Umbilical cord (tissue), 2 donors: ENCODE results near the gene MDM2. TPM values are rescaled to one million over a fixed set of nuclear protein-coding genes. Genes with fewer than 3 reads are reported as not detected.
A peak's percentile ranks its signal among the peaks of the same experiment; 100 is the strongest.

ENCODE experiments used
- DNase-seq: peaks from one replicate; pipeline ENCODE4 v3.0.0-alpha.2; 2015; ENCODE audit warnings: low spot score
- total RNA-seq: library from RNA; depleted of rRNA; stranded (reverse); fragments of >200 nt; gene quantifications from one replicate; pipeline ENCODE4 v1.2.3, GENCODE V29; 2014; ENCODE audit warnings: low replicate concordance; ENCODE audit not compliant: insufficient read depth

The MDM2 gene
- total RNA-seq, 1 donor from 2014 or later = 52.5 TPM

DNA sequence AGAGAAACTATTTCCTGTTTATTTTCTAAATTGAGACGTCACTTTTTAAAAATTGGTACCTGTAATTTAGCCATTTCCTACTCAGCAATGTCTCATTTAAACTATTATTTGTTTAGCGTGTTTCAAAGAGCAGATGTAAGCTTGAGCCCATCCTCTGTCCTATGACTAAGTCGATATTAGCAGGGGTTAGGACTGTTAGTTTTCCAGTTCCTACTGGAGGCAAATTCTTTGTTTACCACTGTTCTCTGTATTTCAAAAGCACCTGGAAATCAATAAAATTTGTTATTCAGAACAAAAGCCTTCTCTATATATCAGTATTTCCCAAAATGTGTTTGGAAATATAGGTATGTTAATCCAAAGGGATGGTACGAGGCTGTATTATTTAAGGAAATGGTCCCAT is 42.4 kb downstream of the MDM2 start:
- DNase-seq = no peak

DNA sequence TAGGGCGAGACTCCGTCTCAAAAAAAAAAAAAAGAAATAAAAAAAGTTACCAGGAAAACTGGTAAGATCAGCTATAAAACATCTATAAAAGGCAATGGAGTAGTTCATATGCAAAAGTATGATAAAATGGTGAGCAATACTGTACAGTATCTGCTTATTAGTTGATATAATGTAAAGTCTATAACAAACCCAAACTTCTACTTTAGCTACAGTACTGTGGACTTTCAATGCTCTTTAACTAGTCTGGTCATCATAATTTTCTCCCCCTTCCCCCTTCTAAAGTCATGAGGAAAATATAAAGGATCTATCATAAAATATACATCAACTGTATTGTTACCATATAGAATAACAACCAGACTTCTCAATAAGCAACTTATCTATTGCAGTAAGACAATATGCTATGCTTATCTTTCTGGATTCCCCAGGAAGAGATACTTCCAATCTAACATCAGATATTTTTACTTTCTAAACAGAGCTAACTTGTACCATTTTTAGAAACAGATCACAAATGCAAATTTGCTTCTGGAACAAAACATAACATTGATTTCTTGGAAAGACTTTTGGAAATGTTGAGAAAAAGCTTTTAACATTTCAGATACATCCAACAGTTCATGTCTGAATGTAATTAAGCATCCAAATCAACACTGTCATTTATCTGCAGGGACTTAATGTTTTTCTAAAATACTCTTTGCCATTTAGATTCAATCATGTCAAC is 43.8 kb downstream of the MDM2 start:
- DNase-seq = no peak

DNA sequence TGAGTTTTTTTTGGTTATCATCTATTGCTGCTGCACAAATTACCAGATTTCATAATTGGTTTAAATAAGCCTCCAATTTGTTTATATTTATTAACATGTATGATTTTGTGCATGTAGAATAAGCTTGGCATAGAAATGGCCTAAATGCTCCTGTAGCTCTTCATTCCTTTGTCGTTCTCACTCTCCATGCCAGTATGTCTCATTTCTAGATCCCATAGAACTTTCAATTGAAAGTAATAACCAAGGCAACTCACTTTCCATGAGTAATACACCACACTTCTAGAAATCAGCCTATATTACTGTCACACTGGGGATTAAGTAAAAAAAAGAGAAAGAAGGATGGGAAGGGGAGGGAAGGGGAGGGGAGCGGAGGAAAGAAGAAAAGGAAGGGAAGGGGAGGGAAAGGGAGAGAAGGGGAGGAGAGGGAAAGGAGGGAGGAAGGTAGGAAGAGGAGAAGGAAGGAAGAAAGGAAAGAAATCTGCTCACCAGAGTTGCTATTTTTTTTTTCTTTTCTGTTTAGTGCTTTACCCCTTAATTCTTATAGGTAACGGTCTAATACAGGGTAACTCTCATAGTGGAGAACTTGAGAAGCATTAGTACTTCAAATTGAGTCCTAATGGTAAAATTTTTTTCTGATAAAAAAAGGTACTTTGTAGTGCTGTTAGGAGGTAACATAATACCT is 45.6 kb downstream of the MDM2 start:
- DNase-seq = no peak

DNA sequence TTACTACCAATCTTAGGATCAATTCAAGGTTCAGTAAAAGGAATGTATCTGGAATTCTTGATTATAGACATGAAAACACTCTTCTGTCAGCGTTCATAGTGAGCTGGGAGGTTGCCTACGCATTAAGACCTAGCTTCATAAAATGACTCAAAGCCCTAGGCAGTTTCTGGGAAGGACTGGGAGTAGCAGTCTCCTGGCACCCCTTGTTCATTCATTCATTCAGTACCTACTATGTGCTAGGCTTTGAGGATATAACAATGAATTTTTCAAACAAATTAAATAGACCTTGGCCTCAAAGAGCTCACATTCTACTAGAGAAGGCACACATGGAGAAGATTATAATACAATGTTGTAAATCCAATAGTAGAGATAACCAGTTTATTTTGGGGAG is 46.1 kb downstream of the MDM2 start:
- DNase-seq = no peak

DNA sequence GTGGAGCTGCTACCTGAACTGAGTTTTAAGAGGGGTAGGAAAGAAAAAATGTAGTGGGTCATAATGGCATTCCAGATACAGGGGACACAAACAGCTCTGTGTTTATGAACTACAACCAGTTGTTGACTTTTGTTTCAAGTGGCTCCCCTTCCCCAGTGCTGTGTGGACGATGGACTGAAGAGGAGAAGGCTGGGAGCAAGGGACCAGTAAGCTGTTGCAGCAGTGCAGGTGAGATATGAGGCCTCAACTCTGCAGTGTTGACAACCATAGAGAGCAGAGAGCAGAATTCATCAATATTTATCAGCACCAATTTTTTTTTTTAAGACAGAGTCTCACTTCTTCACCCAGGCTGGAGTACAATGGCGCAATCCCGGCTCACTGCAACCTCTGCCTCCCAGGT is 46.6 kb downstream of the MDM2 start:
- DNase-seq = no peak

DNA sequence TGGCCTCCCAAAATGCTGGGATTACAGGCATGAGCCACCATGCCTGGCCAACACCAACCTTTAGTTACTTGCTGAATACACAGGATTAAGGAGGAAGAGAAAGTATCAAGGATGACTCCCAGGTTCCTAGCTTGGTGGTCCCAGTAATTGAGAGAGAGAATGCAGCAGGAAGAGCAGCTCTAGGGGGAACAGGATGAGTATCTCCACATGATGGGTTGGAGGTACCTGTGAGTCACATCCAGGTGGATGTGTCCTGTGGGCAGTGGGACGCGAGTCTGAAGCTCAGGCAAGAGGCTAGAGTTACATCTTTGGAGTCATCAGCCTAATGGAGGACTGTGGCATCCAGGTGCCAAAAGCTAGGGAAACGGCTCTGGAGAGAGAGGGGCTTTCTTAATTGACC is 47.1 kb downstream of the MDM2 start:
- no peak for DNase-seq

DNA sequence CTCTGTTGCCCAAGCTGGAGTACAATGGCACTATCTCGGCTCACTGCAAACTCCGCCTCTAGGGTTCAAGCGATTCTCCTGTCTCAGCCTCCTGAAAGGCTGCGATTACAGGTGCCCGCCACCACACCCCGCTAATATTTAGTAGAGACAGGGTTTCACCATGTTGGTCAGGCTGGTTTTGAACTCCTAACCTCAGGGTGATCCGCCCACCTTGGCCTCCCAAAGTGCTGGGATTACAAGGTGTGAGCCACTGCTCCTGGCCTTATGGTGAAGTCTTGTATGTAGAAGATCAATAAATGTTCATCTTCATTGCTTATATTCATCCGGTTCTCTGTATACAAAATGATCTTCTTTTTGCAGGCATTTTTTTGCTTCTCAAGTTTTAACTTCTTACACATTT is 47.8 kb downstream of the MDM2 start:
- no peak for DNase-seq

DNA sequence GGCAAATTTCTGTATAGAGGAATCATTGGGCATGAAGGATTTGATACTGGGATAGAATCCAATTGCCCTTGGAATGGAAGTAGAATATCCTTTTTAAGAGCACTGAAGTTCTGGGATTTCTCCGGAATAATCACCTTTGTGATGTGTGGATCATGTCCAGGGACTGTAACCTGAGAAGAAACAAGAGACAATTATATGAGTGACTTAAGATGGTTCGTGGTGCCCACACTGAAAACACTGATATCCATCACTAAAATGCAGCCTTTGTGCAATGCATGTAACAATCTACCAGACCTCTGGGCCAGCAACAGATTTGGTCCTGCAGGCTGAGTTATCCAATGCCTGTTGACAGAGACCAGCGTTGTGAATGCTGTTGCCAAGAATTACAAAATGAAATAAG is 48.5 kb downstream of the MDM2 start:
- no peak for DNase-seq

DNA sequence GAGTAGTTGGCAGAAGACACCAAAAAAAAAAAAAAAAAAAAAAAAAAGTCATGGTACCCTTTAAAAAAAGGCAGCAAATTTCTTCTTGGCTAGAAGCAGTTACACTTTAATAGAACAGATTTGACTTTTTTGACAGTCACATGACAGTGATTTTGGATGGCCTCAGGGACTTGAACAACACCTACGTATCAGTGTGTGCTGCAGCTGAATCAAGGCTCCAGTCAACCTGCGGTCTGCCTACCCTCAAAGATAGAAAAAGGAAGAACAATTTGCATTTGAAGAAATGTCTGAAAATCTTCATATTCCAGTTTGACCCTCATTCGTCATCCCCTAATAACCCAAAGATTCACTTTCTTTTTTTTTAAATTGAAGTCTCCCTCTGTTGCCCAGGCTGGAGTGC is 53.9 kb downstream of the MDM2 start:
- DNase-seq = no peak

DNA sequence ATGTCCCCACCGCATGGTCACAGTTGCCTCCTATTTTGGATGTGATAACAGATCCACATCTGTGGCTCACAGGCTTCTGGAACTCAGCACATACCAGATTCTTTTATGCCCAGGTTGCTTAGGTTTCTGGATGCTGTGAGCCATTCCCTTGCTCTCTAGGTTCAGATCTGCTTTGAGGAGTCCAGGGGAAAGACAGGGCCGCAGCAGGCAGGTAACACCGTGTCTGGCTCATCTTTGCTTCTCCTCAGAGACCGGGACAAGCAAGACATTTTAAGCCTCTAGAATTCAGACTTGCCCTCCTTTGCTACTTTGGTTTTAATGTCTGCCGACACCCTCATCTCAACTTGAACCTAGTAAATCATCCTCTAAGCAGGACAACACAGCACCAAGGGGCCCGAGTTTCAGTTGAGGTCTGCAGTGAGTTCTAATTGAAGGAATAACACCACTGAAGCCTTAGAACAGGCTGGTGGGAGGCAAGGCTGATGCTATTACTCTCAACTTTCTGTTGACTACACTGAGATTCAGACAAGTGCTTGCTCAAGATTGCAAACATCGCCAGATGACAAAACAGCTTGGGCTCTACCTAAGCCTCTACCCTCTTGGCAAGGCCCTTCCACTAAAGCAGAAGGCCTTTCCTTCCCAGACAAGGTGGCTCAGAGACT is 55.3 kb downstream of the MDM2 start:
- no peak for DNase-seq

DNA sequence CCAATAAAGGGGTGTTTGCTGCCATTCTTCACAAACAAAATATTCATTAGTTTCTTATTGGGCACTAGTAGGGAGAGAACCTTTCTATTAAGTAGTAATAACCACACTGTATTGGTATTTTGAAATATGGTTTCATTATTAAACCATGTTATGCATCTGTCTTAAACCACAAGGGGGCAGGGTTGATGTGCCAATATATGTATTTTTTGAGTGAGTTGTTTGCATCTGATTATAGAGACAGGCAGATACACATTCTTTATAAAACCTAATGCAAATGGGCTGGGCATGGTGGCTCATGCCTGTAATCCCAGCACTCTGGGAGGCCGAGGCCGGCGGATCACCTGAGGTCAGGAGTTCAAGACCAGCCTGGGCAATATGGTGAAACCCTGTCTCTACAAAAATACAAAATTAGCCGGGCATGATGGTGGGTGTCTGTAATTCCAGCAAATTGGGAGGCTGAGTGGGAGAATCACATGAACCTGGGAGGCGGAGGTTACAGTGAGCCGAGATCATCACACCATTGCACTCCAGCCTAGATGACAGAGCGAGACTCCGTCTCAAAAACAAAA is 56.0 kb downstream of the MDM2 start:
- peak; percentile 45 for DNase-seq

DNA sequence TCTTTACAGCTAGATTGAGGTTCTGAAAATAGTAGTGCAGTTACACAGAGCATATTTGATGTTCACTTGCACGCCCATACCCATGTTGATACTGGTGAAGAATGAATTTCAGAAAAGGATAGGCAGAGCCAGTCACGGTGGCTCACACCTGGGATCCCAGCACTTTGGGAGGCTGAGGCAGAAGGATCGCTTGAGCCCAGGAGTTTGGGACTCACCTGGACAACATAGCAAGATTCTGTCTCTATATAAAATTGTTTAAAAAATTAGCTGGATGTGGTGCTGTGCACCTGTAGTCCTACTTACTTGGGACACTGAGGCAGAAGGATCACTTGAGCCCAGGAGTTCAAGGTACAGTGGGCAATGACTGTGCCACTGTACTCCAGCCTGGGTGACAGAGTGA is 56.6 kb downstream of the MDM2 start:
- DNase-seq = no peak

DNA sequence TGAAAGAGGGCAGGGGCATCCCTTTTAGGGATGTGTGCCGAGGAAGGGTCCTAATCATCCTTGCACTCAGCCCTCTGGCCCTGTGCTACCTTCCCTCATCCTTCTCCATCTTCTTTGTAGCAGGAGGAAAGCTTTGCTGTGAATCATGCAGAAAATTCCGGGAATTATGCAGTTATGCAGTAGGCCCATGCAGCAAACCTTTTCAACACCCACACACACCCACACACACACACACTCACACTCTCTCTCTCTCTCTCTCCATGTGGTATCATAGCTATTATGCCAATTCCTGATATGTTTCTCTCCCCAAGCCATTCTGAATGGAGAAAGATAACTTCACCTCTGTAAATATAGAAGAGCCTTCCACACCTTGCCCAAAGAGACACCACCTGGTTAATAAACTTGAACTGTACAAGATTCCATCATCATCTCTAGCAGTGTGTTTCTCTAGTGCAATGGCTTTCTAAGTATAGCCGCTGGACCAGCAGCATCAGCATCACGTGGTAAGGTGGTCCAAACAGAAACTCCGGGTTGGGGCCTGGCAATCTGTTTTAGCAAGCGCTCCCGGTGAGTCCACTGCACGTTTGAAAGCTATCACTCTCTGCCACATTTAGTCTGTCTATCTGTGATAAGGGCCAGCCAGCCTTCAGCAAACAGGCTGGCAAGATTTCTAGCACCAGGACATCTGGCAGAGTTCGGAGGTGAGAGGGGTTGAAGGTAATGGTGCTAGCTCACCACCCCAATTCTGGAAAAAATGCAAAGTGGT is 57.6 kb downstream of the MDM2 start:
- no peak for DNase-seq

DNA sequence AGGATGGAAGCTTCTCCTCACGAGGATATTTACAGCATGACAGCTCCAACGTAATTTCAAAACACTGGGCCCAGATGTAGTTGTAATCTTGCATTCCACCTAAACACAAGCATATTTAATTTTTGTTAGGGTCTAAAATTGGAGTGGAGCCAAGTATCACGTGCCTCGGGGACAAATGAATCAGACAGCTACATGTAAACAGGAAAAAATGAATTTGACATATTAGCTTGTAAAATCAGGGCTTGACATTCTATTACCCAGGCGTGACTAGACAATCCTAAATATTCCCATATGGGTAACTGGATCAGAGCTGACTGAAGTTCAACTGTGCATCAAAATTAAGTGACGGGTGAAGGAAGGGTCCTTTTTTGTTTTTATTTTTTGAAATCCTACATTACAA is 59.0 kb downstream of the MDM2 start:
- no peak for DNase-seq

DNA sequence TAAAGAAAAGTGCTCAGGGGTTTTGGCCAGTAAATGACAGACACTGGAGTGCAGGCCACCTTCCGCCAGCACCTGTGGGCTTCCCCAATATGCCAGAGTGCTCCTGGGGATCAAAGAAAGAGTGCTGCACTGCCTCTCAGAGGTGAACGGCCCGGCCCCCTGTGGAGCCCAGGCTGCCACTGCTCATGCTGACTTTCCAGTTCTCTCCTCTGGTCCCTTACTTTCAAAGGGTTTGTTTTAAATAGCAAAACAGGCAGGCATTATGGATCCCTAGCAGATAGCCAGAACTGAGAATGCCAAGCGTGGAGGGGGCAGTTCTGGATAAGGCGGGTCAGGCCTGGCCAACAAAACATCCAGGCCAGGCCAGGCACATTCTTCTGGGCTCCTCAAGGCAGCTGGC is 59.6 kb downstream of the MDM2 start:
- no peak for DNase-seq

DNA sequence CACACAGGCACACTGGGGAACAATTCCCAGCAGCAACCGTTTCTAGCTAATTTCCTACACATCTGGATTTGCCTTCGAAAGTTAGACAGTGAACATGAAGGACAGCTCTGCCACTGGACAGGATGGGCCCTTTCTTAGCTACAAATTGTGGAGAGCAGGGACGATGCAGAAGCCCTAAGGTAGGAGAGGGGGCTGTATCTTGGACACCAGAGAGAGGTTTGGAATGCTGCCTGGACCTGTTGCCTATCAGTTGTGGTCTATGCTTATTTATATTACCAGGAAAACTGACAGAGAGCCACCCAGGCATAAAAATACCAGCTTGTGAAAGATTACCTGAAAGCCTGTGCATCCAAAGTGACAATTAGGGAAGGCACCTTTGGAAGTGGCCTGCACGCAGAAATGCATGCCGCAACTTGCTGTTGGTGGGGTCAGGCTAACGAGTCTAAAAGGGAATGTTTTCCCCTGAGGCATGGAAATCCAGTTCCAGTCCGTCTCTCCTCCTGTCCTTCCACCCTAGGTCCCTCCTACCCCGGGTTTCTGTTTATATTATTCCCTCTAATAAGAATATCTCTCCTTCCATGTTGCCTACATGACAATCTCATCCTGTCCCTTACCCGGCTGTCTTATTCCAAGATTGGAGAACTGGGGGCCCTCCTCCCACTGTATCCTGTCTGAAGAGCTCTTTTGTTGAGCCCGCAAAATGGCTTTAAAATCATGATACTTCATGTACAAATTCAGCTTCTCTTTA is 60.2 kb downstream of the MDM2 start:
- no peak for DNase-seq

DNA sequence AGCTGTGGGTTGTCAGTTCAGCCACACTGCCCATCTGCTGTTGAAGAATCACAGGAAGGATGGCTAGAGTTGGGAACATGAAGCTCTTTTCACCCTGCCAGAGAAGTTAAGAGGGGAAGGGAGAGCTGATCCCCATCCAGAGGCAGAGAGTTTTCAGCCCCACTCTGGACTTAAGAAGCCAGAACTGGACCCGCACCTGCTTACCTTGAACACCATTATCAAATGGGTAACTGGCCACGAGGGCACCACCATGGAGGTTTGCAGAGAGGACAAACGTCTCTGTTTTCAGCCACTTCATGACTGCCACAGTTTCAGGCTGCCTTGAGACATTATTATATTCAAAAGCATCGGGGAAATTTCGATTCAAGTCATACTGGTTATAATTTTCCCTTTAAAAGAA is 62.0 kb downstream of the MDM2 start:
- no peak for DNase-seq

DNA sequence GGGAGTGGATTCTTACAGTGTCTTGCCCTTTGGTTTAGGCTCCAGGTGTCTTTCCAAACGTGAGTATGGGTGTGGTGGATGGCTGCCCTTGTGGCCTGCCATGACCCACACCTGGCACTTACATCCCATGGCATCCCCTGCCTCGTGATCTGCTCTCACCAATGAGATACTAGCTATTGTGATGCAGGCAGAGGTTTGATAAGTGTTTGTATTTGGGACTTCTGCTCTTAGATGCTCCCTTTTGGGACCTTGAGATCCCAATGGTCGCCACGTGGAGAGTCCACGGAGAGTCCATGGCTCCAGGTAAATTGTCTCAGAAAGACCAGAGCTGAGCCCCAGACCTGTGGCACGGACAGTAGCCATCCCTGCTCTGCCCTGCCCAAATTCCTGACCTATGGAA is 62.5 kb downstream of the MDM2 start:
- no peak for DNase-seq

DNA sequence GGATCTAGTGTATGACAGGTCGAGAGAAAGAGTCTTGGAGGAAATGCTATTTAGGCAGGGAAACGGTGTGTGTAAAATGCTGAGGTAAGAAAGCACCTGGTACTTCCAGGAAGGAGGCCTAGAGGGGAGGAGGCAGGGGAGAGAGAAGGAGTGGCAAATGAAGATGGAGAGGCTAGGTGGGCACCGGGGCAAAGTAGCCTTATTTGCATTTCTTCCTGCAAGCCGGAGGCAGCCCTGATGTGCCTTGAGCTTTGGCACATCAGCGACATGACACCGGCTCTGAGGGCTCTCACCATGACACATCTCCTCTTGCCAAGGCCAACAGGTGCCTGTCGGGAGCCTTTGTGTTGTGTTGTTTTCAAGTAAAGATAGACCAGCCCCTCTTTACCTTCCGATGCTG is 63.4 kb downstream of the MDM2 start:
- no peak for DNase-seq

DNA sequence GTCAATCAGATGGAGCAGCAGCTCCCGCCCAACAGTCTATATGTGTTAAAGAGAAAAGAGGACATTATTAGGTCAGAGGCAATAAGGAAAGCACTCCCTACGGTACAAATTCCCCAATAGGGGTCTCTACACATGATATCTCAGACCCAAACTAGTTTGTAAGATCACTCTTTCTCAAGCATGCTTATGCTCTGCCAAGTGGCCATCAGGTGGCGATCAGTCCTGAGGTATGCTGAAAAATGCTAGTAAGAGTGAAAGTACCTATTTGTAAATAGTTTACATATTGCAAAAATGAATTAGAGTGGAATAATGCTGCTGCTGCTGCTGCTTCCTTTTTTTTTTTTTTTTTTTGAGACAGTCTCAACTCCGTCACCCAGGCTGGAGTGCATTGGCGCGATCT is 63.9 kb downstream of the MDM2 start:
- peak; percentile 7 for DNase-seq

DNA sequence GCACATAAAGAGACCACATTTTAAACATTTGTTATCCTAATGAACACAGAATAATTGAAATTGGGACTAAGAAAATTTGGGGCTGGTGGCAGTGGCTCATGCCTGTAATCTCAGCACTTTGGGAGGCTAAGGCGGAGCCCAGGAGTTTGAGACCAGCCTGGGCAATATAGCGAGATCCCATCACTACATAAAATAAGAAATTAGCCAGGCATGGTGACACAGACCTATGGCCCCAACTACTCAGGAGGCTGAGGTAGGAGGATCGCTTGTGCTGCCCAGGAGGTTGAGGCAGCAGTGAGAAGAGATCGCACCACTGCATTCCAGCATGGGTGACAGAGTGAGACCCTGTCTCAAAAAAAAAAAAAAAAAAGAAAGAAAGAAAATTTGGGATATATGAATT is 65.3 kb downstream of the MDM2 start:
- no peak for DNase-seq
